B cell (primary cell): ENCODE results near the gene APCDD1L. TPM values are rescaled to one million over a fixed set of nuclear protein-coding genes. Genes with fewer than 3 reads are reported as not detected.

ENCODE experiments used
- ATAC-seq: fragments of 200-7000 bp; cut with Tn5 transposase; one replicate; pipeline ENCODE4 v1.10.0; 2021; ENCODE audit warnings: low read depth, mild to moderate bottlenecking, moderate number of reproducible peaks, moderate library complexity
- CTCF ChIA-PET: fragments of 350-600 bp; sonication (Branson Sonifier 250); formaldehyde crosslinking; loops from one replicate; lab custom pipeline; 2021; ENCODE audit warnings: antibody characterized with exemption, inconsistent platforms; lab: Charles Lee
- POLR2A ChIA-PET: fragments of 350-600 bp; sonication (Branson Sonifier 250); formaldehyde crosslinking; loops from one replicate; lab custom pipeline; 2021; ENCODE audit warnings: antibody characterized with exemption; lab: Charles Lee
- DNase-seq: peaks from one replicate; pipeline ENCODE4 v3.0.0; 2013
- H2AFZ ChIP-seq: 2 replicates; pipeline ENCODE4 v1.6.1; 2012; ENCODE audit warnings: mild to moderate bottlenecking, low read depth, low read length; ENCODE audit not compliant: insufficient read depth, poor library complexity, severe bottlenecking
- H3K27ac ChIP-seq, 2 donors: 1 replicate in 1 of 2; 2 replicates in 1 of 2; pipeline ENCODE4 v1.5.1; 2012 to 2013; ENCODE audit warnings: low read length in 2 of 2, mild to moderate bottlenecking in 2 of 2, moderate library complexity in 1 of 2
- H3K27me3 ChIP-seq, 4 experiments: fragments of 200-600 bp in 1 of 4; sonication (generic) in 1 of 4; replicated peaks in 1 of 4; 1 replicate in 2 of 4; 2 replicates in 2 of 4; pipeline versions ENCODE4 v1.6.1 to v1.7.0; 2013 to 2016; ENCODE audit warnings: low read length in 3 of 4, mild to moderate bottlenecking in 2 of 4, mixed read lengths in 1 of 4, moderate library complexity in 1 of 4; ENCODE audit not compliant: insufficient read depth in 4 of 4, control insufficient read depth in 3 of 4; ENCODE audit errors: control extremely low read depth in 1 of 4
- H3K36me3 ChIP-seq, 2 experiments: replicated peaks in 1 of 2; 1 replicate in 1 of 2; 2 replicates in 1 of 2; pipeline versions ENCODE4 v1.6.1 to v1.7.1; 2013; ENCODE audit warnings: low read length in 1 of 2; ENCODE audit not compliant: insufficient read depth in 2 of 2, control insufficient read depth in 1 of 2; ENCODE audit errors: control extremely low read depth in 1 of 2, extremely low read depth in 1 of 2
- H3K4me1 ChIP-seq, 2 donors: fragments of 200-600 bp in 1 of 2; sonication (generic) in 1 of 2; 1 replicate in 1 of 2; 2 replicates in 1 of 2; pipeline versions ENCODE4 v1.5.1 to v1.6.1; 2013 to 2017; ENCODE audit warnings: low read length in 2 of 2; ENCODE audit not compliant: control insufficient read depth in 2 of 2, insufficient read depth in 2 of 2
- H3K4me2 ChIP-seq: replicated peaks from 2 replicates; pipeline ENCODE3; 2012; ENCODE audit warnings: mild to moderate bottlenecking, low read depth, low read length; ENCODE audit not compliant: poor library complexity, severe bottlenecking
- H3K4me3 ChIP-seq, 5 experiments: fragments of 200-600 bp in 1 of 5; sonication (generic) in 1 of 5; 1 replicate in 3 of 5; 2 replicates in 2 of 5; pipeline versions ENCODE4 v1.5.1 to v1.7.0; 2011 to 2016; ENCODE audit warnings: low read length in 4 of 5, mild to moderate bottlenecking in 4 of 5, low read depth in 2 of 5, control low read depth in 1 of 5, moderate library complexity in 1 of 5; ENCODE audit not compliant: insufficient read depth in 1 of 5; ENCODE audit errors: control extremely low read depth in 1 of 5, extremely low read depth in 1 of 5
- H3K79me2 ChIP-seq: fragments of 200-600 bp; sonication (generic); one replicate; pipeline ENCODE4 v1.6.0; 2016; ENCODE audit warnings: low read length; ENCODE audit not compliant: control insufficient read depth, insufficient read depth
- H3K9ac ChIP-seq: fragments of 200-600 bp; sonication (generic); 2 replicates; pipeline ENCODE4 v1.6.1; 2017; ENCODE audit warnings: mild to moderate bottlenecking, low read length, moderate library complexity
- H3K9me3 ChIP-seq, 3 donors: one replicate each; pipeline versions ENCODE4 v1.6.1 to v1.7.1; 2013; ENCODE audit warnings: low read length in 2 of 3; ENCODE audit not compliant: control insufficient read depth in 2 of 3, insufficient read depth in 1 of 3; ENCODE audit errors: control extremely low read depth in 1 of 3
- H4K20me1 ChIP-seq: 2 replicates; pipeline ENCODE4 v1.6.0; 2012; ENCODE audit warnings: mild to moderate bottlenecking, low read length; ENCODE audit not compliant: insufficient read depth, control insufficient read depth, poor library complexity, severe bottlenecking
- H3K27ac Mint-ChIP-seq: one replicate; pipeline ENCODE4 v1.8.0; 2021; ENCODE audit warnings: mixed read lengths
- H3K27me3 Mint-ChIP-seq: one replicate; pipeline ENCODE4 v1.8.0; 2021; ENCODE audit warnings: mixed read lengths
- H3K4me1 Mint-ChIP-seq: one replicate; pipeline ENCODE4 v1.8.0; 2021; ENCODE audit warnings: mixed read lengths
- H3K4me3 Mint-ChIP-seq: one replicate; pipeline ENCODE4 v1.8.0; 2021; ENCODE audit warnings: mixed read lengths
- H3K9me3 Mint-ChIP-seq: one replicate; pipeline ENCODE4 v1.8.0; 2022; ENCODE audit warnings: mixed read lengths; ENCODE audit not compliant: insufficient read depth
- CTCF ChIP-seq: fragments of 200-600 bp; IDR thresholded peaks from one replicate; pipeline ENCODE4 v1.8.0; 2022; ENCODE audit warnings: antibody characterized with exemption, mild to moderate bottlenecking
- EZH2 ChIP-seq: IDR thresholded peaks from 2 replicates; pipeline ENCODE4 v1.6.1; 2012; ENCODE audit warnings: borderline replicate concordance, low read depth, mild to moderate bottlenecking, moderate library complexity, low read length; ENCODE audit not compliant: insufficient read depth, poor library complexity, severe bottlenecking
- WGBS: methylation state at CpG from one replicate; pipeline ENCODE4 v1.1.5; 2013; ENCODE audit warnings: missing lambda C conversion rate; ENCODE audit not compliant: insufficient coverage; 5-methylcytosine and 5-hydroxymethylcytosine counted together
- intact Hi-C: fragments of 100-400 bp; cut with micrococcal nuclease; formaldehyde crosslinking; loops from one replicate; pipeline ENCODE4 v1.10.0; 2022
- polyA plus RNA-seq: library from polyadenylated mRNA; depleted of rRNA; stranded (reverse); fragments of >200 nt; gene quantifications from 2 replicates; pipeline ENCODE4 v1.2.3, GENCODE V29; 2012
- total RNA-seq, 2 donors: library from RNA; stranded (reverse); fragments of 120-200 nt in 1 of 2; gene quantifications; 1 replicate in 1 of 2; 2 replicates in 1 of 2; pipeline versions ENCODE4 v1.2.3 to v1.2.4, GENCODE V29; 2013 to 2022

The APCDD1L gene
- total and polyA plus RNA-seq, 2 donors (not counting 1 experiment from before 2014, with no cell fraction given), result not detected

GRCh38 chr20:58556961-58557360 lies 41.8 kb upstream of the APCDD1L start:
- H3K9me3 Mint-ChIP-seq, result no peaks in the 10 kb centered on the region
- intact Hi-C loops, result no loop called here
- 80% methylated on average over 6 of the region's 6 CpGs for WGBS
- Histone ChIP-seq H2AFZ (no peak overlapping the region), H3K79me2 (no peaks in the 10 kb centered on the region), H3K4me2 (no peak overlapping the region), H3K4me1 (no peaks in the 10 kb centered on the region), H3K27ac (no peak overlapping the region), H4K20me1 (no peaks in the 10 kb centered on the region), H3K9ac (no peak overlapping the region), H3K9me3 (no peaks in the 10 kb centered on the region), H3K4me3 (no peak overlapping the region), H3K36me3 (no peaks in the 10 kb centered on the region), H3K27me3 (no peaks in the 10 kb centered on the region)
- POLR2A ChIA-PET, result no interaction called here
- no peak for ATAC-seq
- H3K4me3 Mint-ChIP-seq, result no peak overlapping the region
- CTCF ChIA-PET, result no interaction called here
- peaks cover 31% of the 10 kb centered on the region for H3K27me3 Mint-ChIP-seq
- H3K27ac Mint-ChIP-seq, result no peak overlapping the region
- DNase-seq, result no peak
- TF ChIP-seq EZH2, result no peak
- TF ChIP-seq CTCF, result no peak
- no peaks in the 10 kb centered on the region for H3K4me1 Mint-ChIP-seq

GRCh38 chr20:58555078-58555765 lies 40.0 kb upstream of the APCDD1L start:
- H3K27me3 Mint-ChIP-seq, result peaks cover 35% of the 10 kb centered on the region
- H3K4me1 Mint-ChIP-seq, result no peaks in the 10 kb centered on the region
- no peak for ATAC-seq
- no peak for TF ChIP-seq EZH2
- no peak for TF ChIP-seq CTCF
- no peak for DNase-seq
- H3K27ac Mint-ChIP-seq, result no peak overlapping the region
- ChIA-PET CTCF (interaction anchor here (0.6 kb wide), 1 partner anchor 387 kb away, joined by 3 read pairs; no protein-coding TSS in a partner anchor), POLR2A (no interaction called here)
- H3K9me3 Mint-ChIP-seq, result no peaks in the 10 kb centered on the region
- Histone ChIP-seq H2AFZ (no peak overlapping the region), H3K36me3 (no peaks in the 10 kb centered on the region), H3K9me3 (no peaks in the 10 kb centered on the region), H3K4me3 (no peak overlapping the region), H4K20me1 (no peaks in the 10 kb centered on the region), H3K79me2 (no peaks in the 10 kb centered on the region), H3K4me1 (no peaks in the 10 kb centered on the region), H3K27ac (no peak overlapping the region), H3K9ac (no peak overlapping the region), H3K4me2 (no peak overlapping the region), H3K27me3 (no peaks in the 10 kb centered on the region)
- no CpG with 5 or more reads among the region's 3 CpGs for WGBS
- H3K4me3 Mint-ChIP-seq, result no peak overlapping the region
- intact Hi-C loops, result no loop called here
